HG03521 (cell line): ENCODE results near the gene ATP1B3.
"Not testable (repeated sequence)": the region's sequence is repeated elsewhere in the genome, so short reads cannot be mapped to it uniquely, and the experiment has no call there.

Experiments used
- ATAC-seq: cut with Tn5 transposase; IDR thresholded peaks from one replicate; pipeline ENCODE4 v1.9.1; 2021; ENCODE audit warnings: mild to moderate bottlenecking, moderate library complexity; ENCODE audit not compliant: unreplicated experiment

The ATP1B3 gene

GRCh38 chr3:141860086-141860669, 16.3 kb upstream of the ATP1B3 start:
- no peak for ATAC-seq

GRCh38 chr3:141860766-141861513, 15.5 kb upstream of the ATP1B3 start:
- no peak for ATAC-seq

GRCh38 chr3:141862279-141862816, 14.1 kb upstream of the ATP1B3 start:
- ATAC-seq, result no peak

GRCh38 chr3:141863491-141863890, 13.0 kb upstream of the ATP1B3 start:
- ATAC-seq, result no peak

GRCh38 chr3:141864281-141864970, 12.0 kb upstream of the ATP1B3 start:
- no peak for ATAC-seq

- ATAC-seq, result no peak
These were observed 11.3 kb upstream of the ATP1B3 start for GRCh38 chr3:141865101-141865500.

- ATAC-seq, result no peak
These were observed 6.3 kb upstream of the ATP1B3 start for GRCh38 chr3:141870091-141870687.

- ATAC-seq, result peak; percentile 39
These were observed 1.0 kb upstream of the ATP1B3 start for GRCh38 chr3:141875374-141875892.

GRCh38 chr3:141875893-141876380, 506 bp upstream of the ATP1B3 start:
- ATAC-seq, result peak; percentile 33

- peak; percentile 22 for ATAC-seq
These were observed 613 bp downstream of the ATP1B3 start for GRCh38 chr3:141876891-141877621.

GRCh38 chr3:141877911-141878310, 1.5 kb downstream of the ATP1B3 start:
- no peak for ATAC-seq

GRCh38 chr3:141878326-141878725, 1.9 kb downstream of the ATP1B3 start:
- no peak for ATAC-seq

- ATAC-seq, result no peak
These were observed 2.4 kb downstream of the ATP1B3 start for GRCh38 chr3:141878817-141879216.

- no peak for ATAC-seq
These were observed 5.3 kb downstream of the ATP1B3 start for GRCh38 chr3:141881702-141882101.

GRCh38 chr3:141887051-141887450, 10.6 kb downstream of the ATP1B3 start:
- ATAC-seq, result no peak

- not testable (repeated sequence) for ATAC-seq
These were observed 12.1 kb downstream of the ATP1B3 start for GRCh38 chr3:141888548-141888947.

GRCh38 chr3:141894524-141895176, 18.2 kb downstream of the ATP1B3 start:
- ATAC-seq, result no peak

GRCh38 chr3:141895731-141896130, 19.3 kb downstream of the ATP1B3 start:
- ATAC-seq, result no peak

GRCh38 chr3:141898908-141899307, 22.5 kb downstream of the ATP1B3 start:
- ATAC-seq, result no peak

GRCh38 chr3:141900343-141900742, 23.9 kb downstream of the ATP1B3 start:
- no peak for ATAC-seq
